ENCODE measurements around the gene GPR108. TPM values are rescaled to one million over a fixed set of nuclear protein-coding genes. Genes with fewer than 3 reads are reported as not detected.

The GPR108 gene
- total RNA-seq, 1 donor from 2014 or later = 69.1 TPM

DNA sequence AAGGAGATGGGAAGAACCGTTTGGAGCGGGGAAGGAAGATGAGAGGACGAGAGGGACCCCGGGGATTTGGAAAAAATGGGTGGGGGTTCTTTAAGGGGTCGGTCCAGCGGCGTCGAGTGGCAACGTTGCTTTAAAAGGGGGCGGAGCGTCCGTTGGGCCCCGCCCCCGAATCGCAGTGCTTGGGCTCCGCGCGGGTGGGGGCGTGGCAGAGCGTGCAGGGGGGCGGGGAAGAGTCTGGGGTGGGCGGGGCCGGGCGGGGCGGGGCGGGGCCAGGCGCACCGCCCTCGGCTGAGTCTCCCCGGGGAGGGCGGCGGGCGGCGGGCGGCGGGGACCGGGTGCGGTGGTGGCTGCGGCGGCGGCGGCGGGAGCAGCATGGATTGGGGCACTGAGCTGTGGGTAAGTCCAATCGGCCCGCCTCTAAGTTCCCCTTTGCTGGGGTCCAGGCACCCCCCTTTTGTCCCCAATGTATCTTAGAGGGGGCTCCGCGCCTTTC is 2.1 kb upstream of the GPR108 start, which contains the start of gene TRIP10:
Gene TRIP10 (plus strand): TSS at position 291 of the 493 bp plus-strand sequence. CDS start 82 bp downstream, at position 373.
- TF ChIP-seq, protein P1, sequence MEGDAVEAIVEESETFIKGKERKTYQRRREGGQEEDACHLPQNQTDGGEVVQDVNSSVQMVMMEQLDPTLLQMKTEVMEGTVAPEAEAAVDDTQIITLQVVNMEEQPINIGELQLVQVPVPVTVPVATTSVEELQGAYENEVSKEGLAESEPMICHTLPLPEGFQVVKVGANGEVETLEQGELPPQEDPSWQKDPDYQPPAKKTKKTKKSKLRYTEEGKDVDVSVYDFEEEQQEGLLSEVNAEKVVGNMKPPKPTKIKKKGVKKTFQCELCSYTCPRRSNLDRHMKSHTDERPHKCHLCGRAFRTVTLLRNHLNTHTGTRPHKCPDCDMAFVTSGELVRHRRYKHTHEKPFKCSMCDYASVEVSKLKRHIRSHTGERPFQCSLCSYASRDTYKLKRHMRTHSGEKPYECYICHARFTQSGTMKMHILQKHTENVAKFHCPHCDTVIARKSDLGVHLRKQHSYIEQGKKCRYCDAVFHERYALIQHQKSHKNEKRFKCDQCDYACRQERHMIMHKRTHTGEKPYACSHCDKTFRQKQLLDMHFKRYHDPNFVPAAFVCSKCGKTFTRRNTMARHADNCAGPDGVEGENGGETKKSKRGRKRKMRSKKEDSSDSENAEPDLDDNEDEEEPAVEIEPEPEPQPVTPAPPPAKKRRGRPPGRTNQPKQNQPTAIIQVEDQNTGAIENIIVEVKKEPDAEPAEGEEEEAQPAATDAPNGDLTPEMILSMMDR (IDR thresholded peaks at IDR 0.05; ENCODE audit: unreplicated experiment) = no peak
- peaks cover 17% of the 10 kb centered on the region for H3K4me1 Mint-ChIP-seq (ENCODE audit: unreplicated experiment)
- H3K27ac Mint-ChIP-seq (ENCODE audit: unreplicated experiment) = peak within 1 kb of the TSS; percentile 73
- peaks cover 24% of the 10 kb centered on the region for H3K27me3 Mint-ChIP-seq (ENCODE audit: unreplicated experiment)
- peak within 1 kb of the TSS; percentile 92 for H3K4me3 Mint-ChIP-seq (ENCODE audit: unreplicated experiment)
- H3K36me3 Mint-ChIP-seq (ENCODE audit: low read depth, unreplicated experiment) = peaks cover 16% of the 10 kb centered on the region
- DNase-seq (ENCODE audit: low spot score) = peak; percentile 81
- H3K9me3 Mint-ChIP-seq (ENCODE audit: unreplicated experiment) = no peaks in the 10 kb centered on the region

DNA sequence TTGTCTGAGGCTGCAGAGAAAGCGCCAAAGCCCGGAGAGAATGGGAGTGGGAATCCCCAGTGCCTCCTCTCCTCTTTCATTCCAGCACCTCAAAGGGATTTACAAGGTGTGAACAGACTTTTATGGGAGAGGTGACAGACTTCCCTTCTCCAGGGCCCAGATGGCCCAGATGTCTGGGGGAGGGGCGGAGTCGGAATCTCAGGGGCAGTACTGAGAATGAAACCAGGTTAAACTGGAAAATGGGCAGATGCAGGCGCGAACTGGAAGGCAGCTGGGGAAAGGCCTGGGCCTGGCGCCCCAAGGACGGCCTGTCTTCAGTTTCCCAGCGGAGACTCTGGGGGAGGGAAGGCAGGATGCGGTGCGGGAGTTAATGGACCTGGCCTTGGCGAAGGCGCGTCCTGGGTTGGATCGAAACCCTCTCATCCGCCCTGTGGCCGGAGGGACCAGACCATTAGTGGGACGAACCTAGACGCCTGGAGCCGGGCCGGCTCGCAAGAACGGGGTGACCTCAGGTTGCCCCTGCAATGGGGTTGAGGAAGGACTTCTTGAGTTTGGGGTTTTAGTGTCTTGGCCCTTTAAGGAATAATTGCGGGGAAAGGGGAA is 1.5 kb upstream of the GPR108 start:
- Mint-ChIP-seq H3K27ac (ENCODE audit: unreplicated experiment) (peak overlapping the region; percentile 73), H3K4me1 (ENCODE audit: unreplicated experiment) (peaks cover 17% of the 10 kb centered on the region), H3K9me3 (ENCODE audit: unreplicated experiment) (no peaks in the 10 kb centered on the region), H3K36me3 (ENCODE audit: low read depth, unreplicated experiment) (peaks cover 14% of the 10 kb centered on the region), H3K4me3 (ENCODE audit: unreplicated experiment) (peak overlapping the region; percentile 90), H3K27me3 (ENCODE audit: unreplicated experiment) (peaks cover 24% of the 10 kb centered on the region)
- DNase-seq (ENCODE audit: low spot score) = peak; percentile 22
- TF ChIP-seq, protein P1 (IDR thresholded peaks at IDR 0.05; ENCODE audit: unreplicated experiment) = no peak

DNA sequence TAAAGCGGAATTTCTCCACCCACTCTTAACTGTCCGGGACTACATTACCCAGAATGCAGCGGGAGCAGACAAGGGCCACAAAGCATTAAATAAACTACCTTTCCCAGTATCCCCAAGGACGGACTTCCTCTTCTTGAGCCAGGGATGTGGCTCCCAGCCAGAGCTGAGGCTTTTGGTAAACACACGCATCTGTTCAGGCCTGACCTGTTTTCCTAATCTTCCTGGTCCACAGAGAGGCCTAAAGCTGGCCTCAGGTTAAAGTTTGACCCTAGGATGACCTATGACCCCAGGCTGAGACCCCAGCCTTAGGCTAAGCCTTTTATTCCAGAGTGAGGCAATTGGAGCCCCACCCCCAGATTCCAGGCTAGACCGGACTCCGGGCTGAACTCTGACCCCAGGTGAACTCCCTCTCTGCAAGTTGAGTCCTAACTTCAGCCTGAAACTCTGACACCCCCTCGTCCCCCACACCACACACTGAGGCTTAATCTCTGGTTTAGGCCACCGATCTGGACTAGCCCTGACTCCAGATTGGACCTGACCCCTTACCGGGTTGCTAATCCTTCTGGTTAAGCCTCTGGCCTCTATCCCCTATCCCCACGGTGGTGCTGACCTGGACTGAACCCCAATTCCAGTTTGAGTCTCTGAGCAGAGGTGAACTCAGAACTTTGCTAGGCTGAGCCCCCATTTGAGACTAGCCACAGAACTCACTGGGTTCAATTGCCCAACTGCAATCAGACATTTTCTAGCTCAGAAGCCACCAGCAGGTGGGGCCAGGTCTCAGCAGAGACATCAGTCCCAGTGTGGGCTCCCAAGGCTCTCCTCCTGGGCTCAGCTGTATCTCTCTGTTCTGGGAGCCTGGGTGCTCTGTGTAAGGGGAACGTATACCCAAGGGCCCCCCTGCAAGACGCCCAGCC is 750 bp upstream of the GPR108 start:
- TF ChIP-seq, protein P1 (IDR thresholded peaks at IDR 0.05; ENCODE audit: unreplicated experiment) = peak; percentile 46
- DNase-seq (ENCODE audit: low spot score) = peak; percentile 63
- H3K27me3 Mint-ChIP-seq (ENCODE audit: unreplicated experiment) = peaks cover 23% of the 10 kb centered on the region
- no peaks in the 10 kb centered on the region for H3K9me3 Mint-ChIP-seq (ENCODE audit: unreplicated experiment)
- H3K4me3 Mint-ChIP-seq (ENCODE audit: unreplicated experiment) = peak overlapping the region; percentile 87
- peaks cover 17% of the 10 kb centered on the region for H3K4me1 Mint-ChIP-seq (ENCODE audit: unreplicated experiment)
- peak overlapping the region; percentile 73 for H3K27ac Mint-ChIP-seq (ENCODE audit: unreplicated experiment)
- peaks cover 11% of the 10 kb centered on the region for H3K36me3 Mint-ChIP-seq (ENCODE audit: low read depth, unreplicated experiment)

DNA sequence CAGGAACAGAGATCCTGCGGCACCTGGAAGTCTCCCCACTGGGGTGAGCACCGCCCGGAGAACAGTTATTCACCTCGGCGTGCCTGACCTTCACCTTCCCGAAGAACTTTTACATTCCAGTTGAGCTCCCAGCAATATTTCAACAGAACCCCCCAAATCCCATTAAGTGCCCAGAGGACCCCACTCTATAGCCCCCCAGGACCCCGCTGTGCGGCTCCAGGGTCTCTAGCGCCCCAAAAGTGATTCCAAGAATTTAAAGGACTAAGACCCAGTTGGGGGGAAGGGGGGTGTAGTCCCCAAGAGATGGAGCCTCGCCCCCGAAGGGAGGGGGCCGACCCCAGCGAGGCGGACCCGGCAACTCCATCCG is 480 bp downstream of the GPR108 start:
- Mint-ChIP-seq H3K27ac (ENCODE audit: unreplicated experiment) (peak overlapping the region; percentile 92), H3K36me3 (ENCODE audit: low read depth, unreplicated experiment) (peaks cover 15% of the 10 kb centered on the region), H3K4me1 (ENCODE audit: unreplicated experiment) (peaks cover 17% of the 10 kb centered on the region), H3K4me3 (ENCODE audit: unreplicated experiment) (peak overlapping the region; percentile 98), H3K27me3 (ENCODE audit: unreplicated experiment) (peaks cover 23% of the 10 kb centered on the region), H3K9me3 (ENCODE audit: unreplicated experiment) (no peaks in the 10 kb centered on the region)
- no peak for DNase-seq (ENCODE audit: low spot score)
- TF ChIP-seq, protein P1 (IDR thresholded peaks at IDR 0.05; ENCODE audit: unreplicated experiment) = no peak

Measured in endothelial cell (in vitro differentiated cells).